ENCODE results near the gene CRKL.

CRKL gene

DNA sequence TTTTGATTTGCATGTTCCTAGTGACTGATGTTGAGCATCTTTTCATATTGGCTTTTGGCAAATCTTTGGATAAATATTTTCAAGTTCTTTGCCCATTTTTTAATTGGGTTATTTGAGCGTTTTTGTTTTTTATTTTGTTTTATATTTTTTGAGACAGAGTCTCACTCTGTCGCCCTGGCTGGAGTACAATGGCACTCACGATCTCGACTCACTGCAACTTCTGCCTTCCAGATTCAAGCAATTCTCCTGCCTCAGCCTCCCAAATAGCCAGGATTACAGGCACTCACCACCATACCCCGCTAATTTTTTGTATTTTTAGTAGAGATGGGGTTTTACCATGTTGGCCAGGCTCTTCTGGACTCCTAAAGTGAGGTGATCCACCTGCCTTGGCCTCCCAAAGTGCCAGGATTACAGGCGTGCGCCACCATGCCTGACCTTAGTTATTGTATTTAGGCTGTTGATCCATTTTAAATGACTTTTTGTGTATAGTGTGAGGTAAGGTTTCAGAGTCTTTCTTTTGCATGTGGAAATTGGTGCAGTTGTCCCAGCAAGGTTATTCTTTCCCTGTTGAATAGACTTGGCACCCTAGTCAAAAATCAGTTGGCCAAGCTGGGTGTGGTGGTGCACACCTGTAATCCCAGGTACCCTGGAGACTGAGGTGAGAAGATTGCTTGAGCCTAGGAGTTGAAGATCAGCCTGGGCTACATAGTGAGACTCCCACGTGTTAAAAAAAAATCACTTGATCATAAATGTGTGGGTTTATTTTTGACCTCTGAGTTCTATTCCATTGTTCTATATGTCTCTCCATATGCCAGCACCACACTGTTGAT is 26.1 kb downstream of the CRKL start:
- no peak overlapping the region for H3K4me3 ChIP-seq (replicated peaks in 1 of 2; ENCODE audit: low read depth in 2 of 2, low read length in 2 of 2)
- no peak for DNase-seq (ENCODE audit: low read depth in 2 of 2)
- TF ChIP-seq, protein P1, sequence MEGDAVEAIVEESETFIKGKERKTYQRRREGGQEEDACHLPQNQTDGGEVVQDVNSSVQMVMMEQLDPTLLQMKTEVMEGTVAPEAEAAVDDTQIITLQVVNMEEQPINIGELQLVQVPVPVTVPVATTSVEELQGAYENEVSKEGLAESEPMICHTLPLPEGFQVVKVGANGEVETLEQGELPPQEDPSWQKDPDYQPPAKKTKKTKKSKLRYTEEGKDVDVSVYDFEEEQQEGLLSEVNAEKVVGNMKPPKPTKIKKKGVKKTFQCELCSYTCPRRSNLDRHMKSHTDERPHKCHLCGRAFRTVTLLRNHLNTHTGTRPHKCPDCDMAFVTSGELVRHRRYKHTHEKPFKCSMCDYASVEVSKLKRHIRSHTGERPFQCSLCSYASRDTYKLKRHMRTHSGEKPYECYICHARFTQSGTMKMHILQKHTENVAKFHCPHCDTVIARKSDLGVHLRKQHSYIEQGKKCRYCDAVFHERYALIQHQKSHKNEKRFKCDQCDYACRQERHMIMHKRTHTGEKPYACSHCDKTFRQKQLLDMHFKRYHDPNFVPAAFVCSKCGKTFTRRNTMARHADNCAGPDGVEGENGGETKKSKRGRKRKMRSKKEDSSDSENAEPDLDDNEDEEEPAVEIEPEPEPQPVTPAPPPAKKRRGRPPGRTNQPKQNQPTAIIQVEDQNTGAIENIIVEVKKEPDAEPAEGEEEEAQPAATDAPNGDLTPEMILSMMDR (IDR thresholded peaks at IDR 0.05; ENCODE audit: low read depth, low read length) = no peak

DNA sequence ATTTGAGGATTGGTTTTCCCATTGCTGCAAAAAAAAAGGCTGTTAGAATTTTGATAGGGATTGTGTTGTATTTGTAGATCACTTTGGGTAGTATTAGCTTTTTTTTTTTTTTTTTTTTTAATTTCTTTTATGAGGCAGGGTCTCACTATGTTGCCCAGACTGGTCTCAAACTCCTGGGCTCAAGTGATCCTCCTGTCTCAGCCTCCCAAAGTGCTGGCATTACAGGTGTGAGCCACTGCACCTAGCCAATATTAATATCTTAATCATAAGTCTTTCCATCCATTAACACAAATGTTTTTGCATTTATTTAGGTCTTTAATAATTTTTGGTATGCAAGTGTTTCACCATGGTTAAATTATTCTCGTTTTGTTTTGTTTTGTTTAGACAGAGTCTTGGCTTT is 26.8 kb downstream of the CRKL start:
- no peak for DNase-seq (ENCODE audit: low read depth in 2 of 2)
- TF ChIP-seq, protein P1 (IDR thresholded peaks at IDR 0.05; ENCODE audit: low read depth, low read length) = no peak
- no peak overlapping the region for H3K4me3 ChIP-seq (replicated peaks in 1 of 2; ENCODE audit: low read depth in 2 of 2, low read length in 2 of 2)

DNA sequence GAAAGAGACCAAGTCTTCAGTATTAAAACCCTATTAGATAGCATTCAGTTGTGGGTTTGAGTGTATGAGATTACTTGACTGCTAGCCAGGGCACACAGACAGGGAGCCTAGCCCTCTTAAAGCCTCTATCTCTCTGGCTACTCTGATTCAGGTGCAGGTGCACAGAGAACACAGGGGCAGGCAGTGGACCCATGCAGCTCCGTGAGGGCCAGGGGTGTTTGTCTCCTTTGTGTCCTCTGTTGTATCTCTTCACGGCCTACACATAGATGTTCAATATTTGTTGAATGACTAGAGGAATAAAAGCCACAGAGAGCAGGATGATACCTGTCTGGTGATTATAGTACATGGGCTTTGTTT is 28.3 kb downstream of the CRKL start:
- TF ChIP-seq, protein P1 (IDR thresholded peaks at IDR 0.05; ENCODE audit: low read depth, low read length) = no peak
- no peak for DNase-seq (ENCODE audit: low read depth in 2 of 2)

DNA sequence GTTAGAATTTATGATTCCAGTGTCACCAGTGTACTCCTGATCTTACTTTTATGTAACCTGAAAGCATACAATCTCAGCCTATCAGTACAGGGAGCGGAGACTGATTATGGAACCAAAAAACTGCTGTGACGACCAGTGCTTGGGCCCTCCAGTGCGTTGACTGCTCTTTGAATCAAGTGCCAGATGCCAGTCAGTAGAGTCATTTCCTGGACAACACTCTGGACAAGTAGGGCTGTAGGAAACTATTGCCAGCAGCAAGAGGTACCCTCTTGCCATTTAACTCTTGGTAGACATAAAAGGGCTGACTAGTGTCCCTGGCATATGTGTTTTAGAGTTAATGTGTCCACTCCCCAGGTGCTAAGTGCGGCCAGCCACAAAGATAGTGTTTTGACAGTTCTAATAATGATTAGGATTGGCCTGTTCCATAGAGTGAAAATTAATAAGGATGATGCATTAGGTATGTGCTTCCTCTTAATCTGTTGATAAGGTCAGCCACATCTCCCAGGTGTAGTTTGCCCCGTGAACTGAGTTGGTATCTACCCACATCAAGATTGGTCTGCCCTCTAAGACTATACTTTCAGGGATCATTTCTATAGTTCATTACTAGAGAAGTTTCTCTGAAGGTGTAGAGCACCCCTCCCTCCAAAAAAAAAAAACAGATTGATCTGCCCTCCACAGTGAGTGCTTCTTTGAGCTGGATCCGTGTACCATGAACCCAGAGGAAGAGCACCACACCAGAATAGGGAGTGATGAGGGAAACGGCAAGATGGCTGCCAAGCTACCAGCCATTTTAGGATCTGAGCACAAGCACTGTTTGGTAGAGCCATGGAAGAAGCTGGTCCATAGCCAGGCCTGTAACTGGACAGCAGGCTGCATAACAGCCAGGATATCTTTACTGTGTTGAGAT is 29.1 kb downstream of the CRKL start:
- peak; percentile 35 to 46 for DNase-seq (ENCODE audit: low read depth in 2 of 2)
- no peak overlapping the region for H3K4me3 ChIP-seq (replicated peaks in 1 of 2; ENCODE audit: low read depth in 2 of 2, low read length in 2 of 2)
- TF ChIP-seq, protein P1 (IDR thresholded peaks at IDR 0.05; ENCODE audit: low read depth, low read length) = no peak

More for the DNA sequence above, 28.3 kb downstream of the CRKL start:
- H3K4me3 ChIP-seq (replicated peaks in 1 of 2; ENCODE audit: low read depth in 2 of 2, low read length in 2 of 2) = no peak overlapping the region

DNA sequence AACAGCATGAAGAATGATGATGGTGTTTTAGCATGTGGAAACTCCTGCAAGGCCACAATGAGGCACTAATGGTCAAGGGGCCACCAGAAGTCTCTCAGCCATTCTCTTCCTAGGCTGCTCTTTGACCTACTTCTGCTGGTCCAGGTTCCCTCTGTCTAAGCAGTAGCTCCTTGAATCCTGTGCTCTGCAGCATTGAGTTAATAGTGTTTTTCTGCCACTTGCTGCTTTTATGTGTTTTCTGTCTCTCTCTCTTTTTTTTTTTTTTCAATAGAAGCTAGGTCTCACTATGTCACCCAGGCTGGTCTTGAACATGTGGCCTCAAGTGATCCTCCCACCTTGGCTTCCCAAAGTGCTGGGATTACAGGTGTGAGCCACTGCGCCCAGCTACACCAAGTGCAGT is 29.8 kb downstream of the CRKL start:
- no peak for DNase-seq (ENCODE audit: low read depth in 2 of 2)
- no peak overlapping the region for H3K4me3 ChIP-seq (replicated peaks in 1 of 2; ENCODE audit: low read depth in 2 of 2, low read length in 2 of 2)
- TF ChIP-seq, protein P1 (IDR thresholded peaks at IDR 0.05; ENCODE audit: low read depth, low read length) = no peak

DNA sequence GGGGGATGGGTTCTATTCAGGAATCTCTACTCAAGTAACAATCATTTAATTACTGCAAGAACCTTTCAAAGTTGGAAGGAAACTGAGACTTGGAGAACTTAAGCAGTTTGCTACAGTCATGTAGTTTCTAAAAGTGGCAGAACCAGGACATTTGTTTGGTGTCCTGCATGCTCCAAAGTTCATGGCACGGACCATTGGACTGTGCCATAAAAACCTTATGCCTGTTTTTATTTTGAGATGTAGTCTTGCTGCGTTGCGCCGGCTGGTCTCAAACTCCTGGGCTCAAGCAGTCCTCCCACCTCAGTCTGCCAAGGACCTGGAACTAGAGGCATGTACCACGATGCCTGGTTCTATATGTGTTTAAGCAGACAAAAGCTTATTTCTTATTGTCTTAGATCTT is 31.2 kb downstream of the CRKL start:
- DNase-seq (ENCODE audit: low read depth in 2 of 2) = no peak
- TF ChIP-seq, protein P1 (IDR thresholded peaks at IDR 0.05; ENCODE audit: low read depth, low read length) = no peak
- no peak overlapping the region for H3K4me3 ChIP-seq (replicated peaks in 1 of 2; ENCODE audit: low read depth in 2 of 2, low read length in 2 of 2)
